GM12873 (cell line): ENCODE data around the gene DHRS1.

Source experiments
- TF ChIP-seq, protein P1 (sequence below): IDR thresholded peaks from 2 replicates; pipeline ENCODE4 v1.5.1; 2012; ENCODE audit warnings: low read depth, mild to moderate bottlenecking, moderate library complexity, low read length, control low read depth; ENCODE audit not compliant: insufficient read depth; ENCODE audit errors: missing control alignments

Gene DHRS1

DNA sequence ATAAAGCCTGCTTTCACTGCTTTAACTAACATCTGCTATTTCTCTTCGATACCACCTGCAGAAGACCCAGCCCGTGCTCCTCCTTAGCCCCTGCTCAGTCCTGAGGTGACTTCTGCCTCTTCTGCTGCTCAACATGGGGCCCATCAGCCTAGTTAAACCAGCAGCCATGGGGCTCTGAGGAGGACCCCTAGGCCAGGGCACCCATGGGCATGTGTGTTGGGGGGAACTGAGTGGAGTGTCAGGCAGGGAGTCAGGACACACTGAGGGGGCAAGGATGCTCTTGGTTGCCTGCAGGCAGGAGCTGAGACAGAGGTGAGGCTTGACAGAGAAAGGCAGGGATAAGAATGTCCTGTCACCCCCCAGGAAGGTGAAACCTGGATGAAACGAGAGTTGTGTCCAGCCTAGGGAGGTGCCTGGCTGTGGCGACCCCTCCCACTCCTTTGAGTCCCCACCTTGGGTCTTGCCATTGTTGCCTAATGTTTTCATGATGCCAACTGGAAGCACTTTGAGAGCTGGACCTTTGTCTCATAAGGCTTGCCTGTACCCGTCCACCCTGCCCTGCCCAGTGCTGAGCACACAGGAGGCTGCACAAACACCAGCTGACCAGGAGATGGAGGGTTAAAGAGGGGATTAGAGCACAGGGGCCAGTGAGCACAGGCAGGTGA lies 15.7 kb downstream of the DHRS1 start:
- TF ChIP-seq, protein P1, sequence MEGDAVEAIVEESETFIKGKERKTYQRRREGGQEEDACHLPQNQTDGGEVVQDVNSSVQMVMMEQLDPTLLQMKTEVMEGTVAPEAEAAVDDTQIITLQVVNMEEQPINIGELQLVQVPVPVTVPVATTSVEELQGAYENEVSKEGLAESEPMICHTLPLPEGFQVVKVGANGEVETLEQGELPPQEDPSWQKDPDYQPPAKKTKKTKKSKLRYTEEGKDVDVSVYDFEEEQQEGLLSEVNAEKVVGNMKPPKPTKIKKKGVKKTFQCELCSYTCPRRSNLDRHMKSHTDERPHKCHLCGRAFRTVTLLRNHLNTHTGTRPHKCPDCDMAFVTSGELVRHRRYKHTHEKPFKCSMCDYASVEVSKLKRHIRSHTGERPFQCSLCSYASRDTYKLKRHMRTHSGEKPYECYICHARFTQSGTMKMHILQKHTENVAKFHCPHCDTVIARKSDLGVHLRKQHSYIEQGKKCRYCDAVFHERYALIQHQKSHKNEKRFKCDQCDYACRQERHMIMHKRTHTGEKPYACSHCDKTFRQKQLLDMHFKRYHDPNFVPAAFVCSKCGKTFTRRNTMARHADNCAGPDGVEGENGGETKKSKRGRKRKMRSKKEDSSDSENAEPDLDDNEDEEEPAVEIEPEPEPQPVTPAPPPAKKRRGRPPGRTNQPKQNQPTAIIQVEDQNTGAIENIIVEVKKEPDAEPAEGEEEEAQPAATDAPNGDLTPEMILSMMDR, result no peak

DNA sequence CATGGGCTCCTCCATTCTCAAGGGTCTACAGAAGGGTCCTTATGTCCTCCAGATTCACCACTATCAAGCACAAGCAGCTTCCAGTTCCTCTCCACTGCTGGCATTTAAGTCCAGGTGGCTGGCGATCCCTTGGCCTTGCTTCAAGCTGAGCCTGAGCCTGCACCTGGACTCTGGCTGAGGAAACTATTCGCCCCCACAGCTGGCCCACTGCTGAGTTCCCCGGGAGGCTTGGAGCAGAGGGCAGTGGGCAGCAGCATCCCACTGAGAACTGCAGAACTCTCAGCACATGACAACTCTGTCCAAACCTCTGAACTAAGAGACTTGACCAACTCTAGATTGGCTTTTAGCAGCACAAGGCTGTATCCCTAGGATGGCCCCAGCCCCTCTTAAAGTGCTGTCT lies 16.8 kb downstream of the DHRS1 start:
- TF ChIP-seq, protein P1, result no peak

DNA sequence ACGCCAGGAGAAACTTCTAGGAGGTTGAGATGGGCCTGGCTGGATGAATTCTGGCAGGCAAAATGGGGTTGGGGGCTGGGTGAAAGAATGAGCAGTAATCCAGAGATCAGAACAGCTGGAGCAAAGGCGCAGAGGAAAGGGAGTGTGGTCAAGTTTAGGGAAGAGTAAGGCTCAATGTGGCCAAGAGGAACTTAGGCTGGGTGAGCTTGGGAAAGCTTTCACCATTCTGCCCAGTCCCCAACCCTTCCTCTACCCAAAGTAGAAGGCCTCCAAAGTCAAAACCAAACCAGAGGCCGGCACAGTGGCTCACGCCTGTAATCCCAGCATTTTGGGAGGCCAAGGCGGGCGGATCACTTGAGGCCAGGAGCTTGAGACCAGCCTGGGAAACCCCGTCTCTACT lies 17.9 kb downstream of the DHRS1 start:
- TF ChIP-seq, protein P1, result no peak

DNA sequence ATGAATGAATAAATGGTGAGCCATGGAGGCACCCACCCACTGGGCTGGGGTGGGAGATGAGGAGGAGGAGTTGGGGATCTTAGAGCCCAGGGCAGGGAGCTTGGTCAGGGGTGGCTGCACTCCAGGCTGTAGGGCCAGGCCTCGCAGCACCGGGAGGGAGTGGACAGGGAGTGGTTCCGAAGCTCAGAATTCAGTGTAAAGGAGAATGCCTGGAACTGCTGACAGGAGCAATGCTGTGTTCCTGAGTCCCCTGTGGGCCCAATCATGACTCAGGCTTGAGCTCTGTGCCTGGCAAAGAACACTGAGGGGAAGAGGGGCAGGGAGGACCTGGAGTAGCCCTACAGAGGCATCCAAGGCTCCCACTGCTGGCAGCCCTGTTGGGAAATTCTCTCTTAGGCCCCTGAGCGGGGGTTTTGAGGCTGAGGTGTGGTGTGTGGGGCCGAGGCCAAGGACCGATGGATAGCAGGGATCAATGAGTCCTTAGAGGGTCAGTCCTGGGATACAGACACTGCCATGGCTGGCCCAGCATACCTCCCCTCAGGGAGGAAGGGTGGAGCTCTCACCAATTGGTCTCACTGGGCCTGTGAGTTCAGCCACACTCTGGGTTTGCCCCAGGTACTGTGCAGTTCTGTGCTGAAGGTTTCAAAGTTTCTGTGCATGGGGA lies 18.7 kb downstream of the DHRS1 start:
- TF ChIP-seq, protein P1, result no peak

DNA sequence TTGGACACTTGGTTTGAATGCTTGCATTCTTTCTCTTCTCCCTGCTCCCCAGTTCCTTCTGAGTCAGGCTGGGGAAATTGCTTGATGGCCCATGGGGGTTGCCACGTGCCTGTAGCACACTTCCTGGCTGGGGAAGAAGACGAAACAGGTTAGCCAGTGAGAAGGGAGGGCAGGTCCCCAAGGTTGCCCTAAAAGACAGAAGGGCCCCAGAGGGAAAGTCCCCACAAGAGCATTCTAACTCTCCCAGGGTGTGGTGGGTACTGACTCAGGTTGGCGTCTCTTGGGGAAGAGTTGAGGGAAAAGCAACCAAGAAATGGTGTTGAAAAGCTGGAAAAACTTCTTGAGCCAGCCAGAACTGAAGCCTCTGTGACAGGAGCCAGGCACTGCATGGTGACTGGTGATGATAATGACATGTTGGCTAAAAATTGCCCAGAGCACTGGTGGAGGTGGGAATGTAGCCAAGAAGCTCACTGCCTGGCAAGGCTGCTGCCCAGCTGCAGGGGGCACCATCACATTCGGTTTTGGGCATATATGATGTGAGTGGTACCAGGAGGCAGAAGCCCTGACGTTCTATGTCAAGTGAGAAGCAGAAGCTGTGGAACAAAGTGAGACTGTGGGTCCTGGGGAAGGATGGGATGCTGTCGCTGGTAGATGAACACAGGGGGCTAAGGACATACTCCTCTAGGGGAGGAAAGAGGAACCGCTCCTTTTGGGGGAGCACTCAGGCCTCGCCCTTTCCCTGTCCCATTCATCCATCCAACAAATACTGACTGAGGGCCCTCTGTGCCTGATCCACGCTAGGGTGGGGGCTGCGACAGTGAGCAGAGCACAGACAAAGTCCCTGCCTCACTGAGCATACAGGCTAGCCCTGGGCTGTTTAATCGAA lies 20.0 kb downstream of the DHRS1 start:
- TF ChIP-seq, protein P1, result peak; percentile 52

DNA sequence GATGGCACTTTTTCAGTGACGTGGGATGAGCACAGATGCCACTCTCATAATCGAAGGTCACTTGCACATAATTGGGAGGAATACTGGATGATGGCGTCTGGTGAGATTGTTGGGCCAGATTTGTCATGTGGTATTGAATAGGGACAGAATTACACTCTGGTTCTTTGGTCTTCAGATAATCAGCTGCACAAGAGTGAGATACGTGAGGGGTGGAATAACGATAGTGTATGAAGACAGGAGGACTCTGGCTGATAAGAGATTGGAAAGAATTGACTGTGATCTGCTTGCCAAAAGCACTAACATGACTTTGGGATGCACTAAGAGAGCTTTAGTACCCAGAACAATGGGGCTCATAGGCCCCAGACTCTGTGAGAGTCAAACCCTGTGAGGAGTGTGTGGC lies 21.2 kb downstream of the DHRS1 start:
- TF ChIP-seq, protein P1, result no peak

DNA sequence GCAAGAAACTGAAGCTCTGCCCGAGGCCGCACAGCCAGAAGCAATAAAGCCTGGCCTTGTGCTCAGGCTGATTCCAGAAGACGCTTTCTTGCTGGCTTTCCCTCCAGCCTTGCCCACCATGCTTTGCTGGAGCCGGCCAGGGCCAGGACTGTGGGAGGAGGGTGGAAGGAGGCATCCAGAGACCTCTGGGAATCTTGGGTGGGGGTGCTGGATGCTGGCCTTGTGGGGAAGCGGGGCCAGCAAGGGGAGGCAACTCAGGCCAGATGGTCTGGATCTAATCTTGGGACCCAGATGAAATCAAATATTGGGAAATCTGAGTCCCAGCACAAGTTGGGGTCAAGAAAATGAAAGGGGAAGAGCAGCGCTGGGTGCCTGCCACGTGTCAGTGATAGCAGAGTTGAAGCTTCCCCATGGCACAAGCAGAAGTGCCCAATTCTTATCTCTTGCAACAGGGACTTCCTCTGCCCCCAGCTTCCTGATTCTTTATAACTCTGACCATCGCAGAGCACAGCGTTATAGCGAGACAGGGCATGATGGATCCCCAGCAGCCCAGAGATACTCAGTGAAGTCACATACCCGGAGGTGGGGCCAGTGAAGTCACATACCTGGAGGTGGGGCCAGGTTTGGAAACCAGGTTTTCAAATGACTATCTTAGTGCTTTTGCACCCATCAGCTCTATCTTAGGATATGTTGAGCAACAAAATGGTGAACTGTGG lies 21.8 kb downstream of the DHRS1 start:
- TF ChIP-seq, protein P1, result no peak
